CD14-positive monocyte (primary cell): ENCODE measurements around the gene CUZD1. TPM values are rescaled to one million over a fixed set of nuclear protein-coding genes. Genes with fewer than 3 reads are reported as not detected.

ENCODE experiments used
- DNase-seq, 3 donors: peaks; one replicate each; pipeline ENCODE4 v3.0.0-alpha.2; 2011 to 2022
- H2AFZ ChIP-seq: 2 replicates; pipeline ENCODE4 v1.6.0; 2012; ENCODE audit warnings: mild to moderate bottlenecking, low read depth, low read length, inconsistent platforms; ENCODE audit not compliant: insufficient read depth, poor library complexity, severe bottlenecking
- H3K27ac ChIP-seq, 2 donors: 1 replicate in 1 of 2; 2 replicates in 1 of 2; pipeline ENCODE4 v1.5.1; 2012 to 2013; ENCODE audit warnings: low read length in 2 of 2, control low read depth in 1 of 2, inconsistent platforms in 1 of 2, low read depth in 1 of 2, mild to moderate bottlenecking in 1 of 2
- H3K27me3 ChIP-seq, 2 donors: one replicate each; pipeline versions ENCODE4 v1.6.0 to v1.6.1; 2011 to 2013; ENCODE audit warnings: low read length in 2 of 2; ENCODE audit not compliant: control insufficient read depth in 2 of 2, insufficient read depth in 2 of 2
- H3K36me3 ChIP-seq, 2 donors: replicated peaks in 1 of 2; 1 replicate in 1 of 2; 2 replicates in 1 of 2; pipeline versions ENCODE4 v1.5.1 to v1.6.1; 2012 to 2013; ENCODE audit warnings: low read length in 2 of 2, control low read depth in 1 of 2, inconsistent platforms in 1 of 2, mild to moderate bottlenecking in 1 of 2; ENCODE audit not compliant: insufficient read depth in 2 of 2, control insufficient read depth in 1 of 2
- H3K4me1 ChIP-seq, 2 donors: 1 replicate in 1 of 2; 2 replicates in 1 of 2; pipeline versions ENCODE4 v1.5.1 to v1.6.1; 2012 to 2013; ENCODE audit warnings: low read length in 2 of 2, control low read depth in 1 of 2, inconsistent platforms in 1 of 2, mild to moderate bottlenecking in 1 of 2, moderate library complexity in 1 of 2; ENCODE audit not compliant: insufficient read depth in 2 of 2, control insufficient read depth in 1 of 2
- H3K4me2 ChIP-seq: replicated peaks from 2 replicates; pipeline ENCODE3; 2012; ENCODE audit warnings: low read length, moderate library complexity, mild to moderate bottlenecking; ENCODE audit not compliant: poor library complexity, severe bottlenecking; ENCODE audit errors: extremely low read depth
- H3K4me3 ChIP-seq, 3 experiments: fragments of 200-600 bp in 1 of 3; sonication (generic) in 1 of 3; replicated peaks in 1 of 3; 1 replicate in 2 of 3; 2 replicates in 1 of 3; pipeline ENCODE4 v1.5.1; 2011 to 2013; ENCODE audit warnings: low read length in 3 of 3, mild to moderate bottlenecking in 3 of 3, control low read depth in 2 of 3, low read depth in 2 of 3, inconsistent platforms in 1 of 3, moderate library complexity in 1 of 3
- H3K79me2 ChIP-seq: 2 replicates; pipeline ENCODE4 v1.6.0; 2012; ENCODE audit warnings: mild to moderate bottlenecking, control low read depth, inconsistent platforms, low read length, moderate library complexity; ENCODE audit not compliant: insufficient read depth
- H3K9ac ChIP-seq: 2 replicates; pipeline ENCODE4 v1.6.0; 2017; ENCODE audit warnings: low read length, mild to moderate bottlenecking; ENCODE audit not compliant: insufficient read depth, poor library complexity, severe bottlenecking
- H3K9me3 ChIP-seq, 2 donors: replicated peaks in 1 of 2; 1 replicate in 1 of 2; 2 replicates in 1 of 2; pipeline versions ENCODE4 v1.5.1 to v1.6.1; 2012 to 2013; ENCODE audit warnings: low read length in 2 of 2, control low read depth in 1 of 2; ENCODE audit not compliant: control insufficient read depth in 1 of 2, insufficient read depth in 1 of 2
- H4K20me1 ChIP-seq: 2 replicates; pipeline ENCODE4 v1.6.0; 2012; ENCODE audit warnings: mild to moderate bottlenecking, low read length, control low read depth, moderate library complexity; ENCODE audit not compliant: insufficient read depth
- H3K27ac Mint-ChIP-seq, 7 donors: one replicate each; pipeline ENCODE4 v1.8.0; 2020; ENCODE audit warnings: mild to moderate bottlenecking in 7 of 7, mixed read lengths in 7 of 7, moderate library complexity in 6 of 7, inconsistent platforms in 2 of 7
- H3K27me3 Mint-ChIP-seq, 3 donors: one replicate each; pipeline ENCODE4 v1.8.0; 2021 to 2022; ENCODE audit warnings: low read depth in 3 of 3, mild to moderate bottlenecking in 3 of 3, mixed read lengths in 3 of 3, moderate library complexity in 3 of 3, inconsistent platforms in 1 of 3
- H3K36me3 Mint-ChIP-seq, 2 donors: one replicate each; pipeline ENCODE4 v1.8.0; 2020; ENCODE audit warnings: mixed read lengths in 2 of 2, inconsistent platforms in 1 of 2, mild to moderate bottlenecking in 1 of 2
- H3K4me1 Mint-ChIP-seq: one replicate; pipeline ENCODE4 v1.8.0; 2020; ENCODE audit warnings: mild to moderate bottlenecking, mixed read lengths
- H3K4me3 Mint-ChIP-seq, 2 donors: one replicate each; pipeline ENCODE4 v1.8.0; 2020; ENCODE audit warnings: mild to moderate bottlenecking in 2 of 2, mixed read lengths in 2 of 2, moderate library complexity in 1 of 2
- H3K9me3 Mint-ChIP-seq, 7 donors: one replicate each; pipeline ENCODE4 v1.8.0; 2020 to 2022; ENCODE audit warnings: mixed read lengths in 7 of 7, mild to moderate bottlenecking in 6 of 7, moderate library complexity in 6 of 7, inconsistent platforms in 2 of 7
- CTCF ChIP-seq: fragments of 200-600 bp; IDR thresholded peaks from one replicate; pipeline ENCODE4 v1.8.0; 2022; ENCODE audit warnings: antibody characterized with exemption, mild to moderate bottlenecking
- WGBS: methylation state at CpG from one replicate; pipeline ENCODE4 v1.1.5; 2013; ENCODE audit warnings: missing lambda C conversion rate; ENCODE audit not compliant: insufficient coverage; 5-methylcytosine and 5-hydroxymethylcytosine counted together
- intact Hi-C, 2 donors: fragments of 100-400 bp; cut with micrococcal nuclease; formaldehyde crosslinking; loops; one replicate each; pipeline versions ENCODE4 v1.15.0 to v1.15.1; 2023
- polyA plus RNA-seq, 3 donors: library from polyadenylated mRNA; depleted of rRNA in 1 of 3; unstranded in 2 of 3; stranded (reverse) in 1 of 3; fragments of 300-500 nt in 2 of 3; fragments of >200 nt in 1 of 3; fragmentation: Illumina TruSeq in 2 of 3; gene quantifications; 1 replicate in 2 of 3; 2 replicates in 1 of 3; pipeline ENCODE4 v1.2.3, GENCODE V29; 2012 to 2021

CUZD1 gene
- polyA plus RNA-seq, 3 donors, result 0.14 to 0.29 TPM; not detected in 1

GRCh38 chr10:122847782-122848604 lies 2.3 kb upstream of the CUZD1 start:
- Histone ChIP-seq H3K36me3 (peaks cover 0 to 14% of the 10 kb centered on the region in 2 donors), H3K27ac (no peak overlapping the region), H3K4me2 (no peak overlapping the region), H4K20me1 (no peaks in the 10 kb centered on the region), H3K9me3 (peaks cover 0 to 12% of the 10 kb centered on the region in 2 donors), H3K79me2 (no peaks in the 10 kb centered on the region), H3K4me3 (no peak overlapping the region), H3K9ac (no peak overlapping the region), H3K27me3 (no peaks in the 10 kb centered on the region), H2AFZ (no peak overlapping the region), H3K4me1 (no peaks in the 10 kb centered on the region)
- Mint-ChIP-seq H3K4me1 (no peaks in the 10 kb centered on the region), H3K27ac (peak overlapping the region in 2 of 7 donors; percentile 33 to 57), H3K36me3 (peaks cover 15 to 42% of the 10 kb centered on the region in 2 donors), H3K4me3 (no peak overlapping the region), H3K9me3 (peaks cover 0 to 10% (median 1%) of the 10 kb centered on the region in 7 donors), H3K27me3 (peaks cover 0 to 2% (median 0%) of the 10 kb centered on the region in 3 donors)
- intact Hi-C loops, result no loop called here
- no peak for DNase-seq
- no peak for TF ChIP-seq CTCF
- WGBS, result 48% methylated on average over 9 of the region's 12 CpGs

- no peak for TF ChIP-seq CTCF
- H3K4me1 ChIP-seq, result no peaks in the 10 kb centered on the region
- H3K27me3 ChIP-seq, result no peaks in the 10 kb centered on the region
- H3K79me2 ChIP-seq, result no peaks in the 10 kb centered on the region
- H3K9me3 ChIP-seq, result peaks cover 0 to 12% of the 10 kb centered on the region in 2 donors
- no peaks in the 10 kb centered on the region for H4K20me1 ChIP-seq
- no peaks in the 10 kb centered on the region for H3K4me1 Mint-ChIP-seq
- H3K4me3 ChIP-seq, result no peak overlapping the region
- no peak overlapping the region for H3K27ac Mint-ChIP-seq
- peaks cover 0 to 13% (median 4%) of the 10 kb centered on the region in 7 donors for H3K9me3 Mint-ChIP-seq
- H3K36me3 Mint-ChIP-seq, result peaks cover 8 to 28% of the 10 kb centered on the region in 2 donors
- H3K27ac ChIP-seq, result no peak overlapping the region
- H2AFZ ChIP-seq, result no peak overlapping the region
- H3K4me3 Mint-ChIP-seq, result no peak overlapping the region
- intact Hi-C loops, result no loop called here
- no peak for DNase-seq
- no peak overlapping the region for H3K4me2 ChIP-seq
- 92% methylated on average over 4 of the region's 4 CpGs for WGBS
- peaks cover 0 to 2% (median 0%) of the 10 kb centered on the region in 3 donors for H3K27me3 Mint-ChIP-seq
- no peak overlapping the region for H3K9ac ChIP-seq
- H3K36me3 ChIP-seq, result no peaks in the 10 kb centered on the region
These were observed 1.5 kb downstream of the CUZD1 start for GRCh38 chr10:122844146-122844545.
